Esophagus mucosa (tissue), 1 donor: ENCODE measurements around the gene RASGRF1. TPM values are rescaled to one million over a fixed set of nuclear protein-coding genes. Genes with fewer than 3 reads are reported as not detected.
"Not testable (repeated sequence)": the region's sequence is repeated elsewhere in the genome, so short reads cannot be mapped to it uniquely, and the experiment has no call there.

Experiments used
- ATAC-seq: fragments of 200-7000 bp; cut with Tn5 transposase; one replicate; pipeline ENCODE4 v1.9.1; 2020
- total RNA-seq: library from RNA; stranded (reverse); gene quantifications from one replicate; pipeline ENCODE4 v1.2.4, GENCODE V29; 2023
- donor health status: DM: yes; HTN: yes; CAD: no.

RASGRF1 gene
- total RNA-seq, 1 donor from 2014 or later = 0.12 TPM

GRCh38 chr15:79006071-79006470, 84.5 kb downstream of the RASGRF1 start:
- no peak for ATAC-seq

- ATAC-seq = peak; percentile 68
Measured at GRCh38 chr15:79004336-79004735, 86.2 kb downstream of the RASGRF1 start.

GRCh38 chr15:79003896-79004295, 86.7 kb downstream of the RASGRF1 start:
- peak; percentile 12 for ATAC-seq

GRCh38 chr15:79003301-79003700, 87.3 kb downstream of the RASGRF1 start:
- no peak for ATAC-seq

GRCh38 chr15:79002581-79002980, 88.0 kb downstream of the RASGRF1 start:
- no peak for ATAC-seq

GRCh38 chr15:78999636-79000035, 90.9 kb downstream of the RASGRF1 start:
- ATAC-seq = no peak

- no peak for ATAC-seq
Measured at GRCh38 chr15:78998526-78998925, 92.1 kb downstream of the RASGRF1 start.

GRCh38 chr15:78997981-78998499, 92.5 kb downstream of the RASGRF1 start:
- no peak for ATAC-seq

- no peak for ATAC-seq
Measured at GRCh38 chr15:78996894-78997275, 93.7 kb downstream of the RASGRF1 start.

- ATAC-seq = no peak
Measured at GRCh38 chr15:78995921-78996893, 94.4 kb downstream of the RASGRF1 start.

- not testable (repeated sequence) for ATAC-seq
Measured at GRCh38 chr15:78995161-78995560, 95.4 kb downstream of the RASGRF1 start.

- ATAC-seq = no peak
Measured at GRCh38 chr15:78993931-78994530, 96.5 kb downstream of the RASGRF1 start.

GRCh38 chr15:78993257-78993930, 97.2 kb downstream of the RASGRF1 start:
- ATAC-seq = no peak

- no peak for ATAC-seq
Measured at GRCh38 chr15:78992416-78993256, 97.9 kb downstream of the RASGRF1 start.

- ATAC-seq = no peak
Measured at GRCh38 chr15:78991879-78992278, 98.7 kb downstream of the RASGRF1 start.

- ATAC-seq = no peak
Measured at GRCh38 chr15:78991476-78991875, 99.1 kb downstream of the RASGRF1 start.

- no peak for ATAC-seq
Measured at GRCh38 chr15:78990278-78990677, 100.3 kb downstream of the RASGRF1 start.

GRCh38 chr15:78989701-78990240, 100.8 kb downstream of the RASGRF1 start:
- no peak for ATAC-seq

GRCh38 chr15:78988361-78988911, 102.1 kb downstream of the RASGRF1 start:
- ATAC-seq = peak; percentile 92

GRCh38 chr15:78987556-78988360, 102.8 kb downstream of the RASGRF1 start:
- no peak for ATAC-seq
